Activated CD4-positive, alpha-beta T cell treated with anti-CD3 and anti-CD28 coated beads for 48 hours (primary cell): Measurements from ENCODE around the gene DNASE1.
"Not testable (repeated sequence)": the region's sequence is repeated elsewhere in the genome, so short reads cannot be mapped to it uniquely, and the experiment has no call there.

Experiments used
- DNase-seq: peaks from one replicate; pipeline ENCODE4 v3.0.0-alpha.2; 2020

The DNASE1 gene

DNA sequence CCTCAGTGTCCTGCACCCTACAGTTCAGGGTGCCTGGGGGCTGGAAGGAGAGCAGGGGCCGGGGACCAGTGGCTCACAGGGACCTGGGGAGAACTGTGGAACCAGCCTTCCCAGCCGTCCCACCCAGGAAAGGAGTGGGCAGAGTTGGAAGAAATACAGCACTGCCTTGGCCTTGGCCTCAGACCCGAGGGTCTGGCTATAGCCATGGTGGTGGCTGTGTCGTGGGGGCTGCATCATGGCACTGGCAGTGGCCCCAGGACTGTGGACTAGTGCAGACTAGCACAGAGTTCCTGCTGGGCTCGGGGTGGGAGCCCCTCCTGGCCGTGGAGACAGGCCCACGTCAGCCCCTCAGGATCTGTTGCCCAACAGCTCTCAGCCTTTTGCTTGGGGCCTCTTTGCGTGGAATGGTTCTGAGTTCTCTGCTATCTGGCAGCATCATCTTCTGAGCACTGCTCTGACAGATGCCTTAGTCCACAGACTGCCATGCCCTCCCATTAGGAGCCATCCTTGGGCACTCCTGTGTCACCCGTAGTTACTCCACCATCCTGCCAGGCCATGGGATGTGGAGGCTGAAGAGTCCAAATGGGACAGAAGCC, 12.6 kb upstream of the DNASE1 start:
- no peak for DNase-seq

DNA sequence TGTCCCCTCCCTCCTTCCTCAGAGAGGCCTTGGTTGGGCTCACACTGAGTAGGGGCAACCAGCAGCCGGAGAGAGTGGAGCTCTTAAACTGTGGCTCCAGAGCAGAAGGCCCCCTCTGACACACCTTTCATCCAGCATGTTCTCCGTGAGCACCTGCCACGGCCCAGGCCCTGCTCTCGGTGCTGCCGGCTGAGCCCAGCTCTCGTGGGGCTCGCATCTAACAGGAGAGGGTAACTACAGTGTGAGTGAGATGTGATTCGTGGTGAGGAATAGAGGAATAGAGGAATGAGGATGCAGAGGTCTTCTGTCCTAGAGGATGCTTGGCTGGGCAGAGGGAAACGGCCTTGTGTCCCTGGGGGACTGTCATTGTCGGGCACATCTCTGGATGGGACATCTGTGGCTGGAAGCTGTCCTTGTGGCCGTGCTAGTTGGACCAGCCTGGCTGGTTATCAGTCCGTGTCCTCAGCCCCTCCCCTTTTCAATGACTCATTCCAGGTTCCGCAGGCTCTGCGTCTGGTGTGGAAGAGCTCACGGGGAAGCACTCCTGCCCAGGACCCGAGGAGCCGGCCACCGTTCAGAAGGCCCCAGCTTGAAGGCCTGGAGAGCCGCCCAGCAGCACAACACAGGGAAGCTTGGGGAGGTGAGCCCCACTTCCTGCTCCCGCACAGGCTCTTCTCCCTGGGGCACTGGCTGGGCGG, 11.9 kb upstream of the DNASE1 start:
- no peak for DNase-seq

DNA sequence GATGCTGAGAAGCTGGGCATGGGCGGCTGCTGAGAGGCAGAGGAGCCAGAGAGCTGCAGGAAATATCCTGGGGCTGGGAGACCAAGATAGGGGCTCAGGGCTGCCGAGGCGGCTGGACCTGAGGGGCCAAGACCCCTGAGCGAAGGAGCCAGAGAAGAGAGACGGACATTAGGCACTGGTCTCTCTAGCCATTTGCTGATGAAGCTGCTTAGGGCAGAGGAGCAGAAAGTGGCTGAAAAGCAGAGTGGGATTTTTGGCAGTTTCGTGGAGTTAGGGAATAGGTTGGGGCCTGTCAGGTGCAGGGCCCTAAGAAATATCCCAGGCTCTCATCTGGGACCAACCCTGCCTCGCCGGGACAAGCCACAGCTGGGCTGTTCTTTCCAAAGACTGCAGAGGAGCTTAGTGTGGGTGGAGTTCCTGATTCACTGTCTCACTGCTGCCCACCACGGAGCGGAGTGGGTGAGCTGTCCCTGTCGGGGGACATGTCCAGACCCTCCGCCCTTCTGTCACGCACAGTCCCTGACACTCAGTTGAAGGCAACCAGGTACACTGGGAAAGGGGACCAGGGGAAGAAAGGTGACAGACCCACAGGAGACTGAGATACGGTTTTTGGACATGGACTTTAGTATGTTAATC, 11.3 kb upstream of the DNASE1 start:
- no peak for DNase-seq

DNA sequence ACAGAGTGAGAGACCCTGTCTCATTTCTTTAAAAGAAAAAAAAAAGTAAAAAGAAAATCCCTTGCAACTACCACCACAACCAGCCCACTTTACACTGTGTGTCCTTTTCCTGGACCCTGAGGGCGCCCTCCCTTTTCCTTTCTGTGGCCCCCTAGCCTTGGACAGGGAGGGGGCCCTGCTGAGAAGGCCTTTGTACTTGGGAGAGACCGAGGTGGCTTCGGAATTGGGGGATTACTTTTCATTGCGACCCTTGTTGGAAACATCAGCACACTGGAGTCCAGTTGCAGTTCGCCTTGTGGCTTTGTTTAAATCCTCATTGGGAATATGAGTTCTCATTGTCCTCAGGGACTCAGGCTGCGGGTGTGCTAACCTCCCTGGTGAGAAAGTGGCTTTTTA, 9.4 kb upstream of the DNASE1 start:
- no peak for DNase-seq

DNA sequence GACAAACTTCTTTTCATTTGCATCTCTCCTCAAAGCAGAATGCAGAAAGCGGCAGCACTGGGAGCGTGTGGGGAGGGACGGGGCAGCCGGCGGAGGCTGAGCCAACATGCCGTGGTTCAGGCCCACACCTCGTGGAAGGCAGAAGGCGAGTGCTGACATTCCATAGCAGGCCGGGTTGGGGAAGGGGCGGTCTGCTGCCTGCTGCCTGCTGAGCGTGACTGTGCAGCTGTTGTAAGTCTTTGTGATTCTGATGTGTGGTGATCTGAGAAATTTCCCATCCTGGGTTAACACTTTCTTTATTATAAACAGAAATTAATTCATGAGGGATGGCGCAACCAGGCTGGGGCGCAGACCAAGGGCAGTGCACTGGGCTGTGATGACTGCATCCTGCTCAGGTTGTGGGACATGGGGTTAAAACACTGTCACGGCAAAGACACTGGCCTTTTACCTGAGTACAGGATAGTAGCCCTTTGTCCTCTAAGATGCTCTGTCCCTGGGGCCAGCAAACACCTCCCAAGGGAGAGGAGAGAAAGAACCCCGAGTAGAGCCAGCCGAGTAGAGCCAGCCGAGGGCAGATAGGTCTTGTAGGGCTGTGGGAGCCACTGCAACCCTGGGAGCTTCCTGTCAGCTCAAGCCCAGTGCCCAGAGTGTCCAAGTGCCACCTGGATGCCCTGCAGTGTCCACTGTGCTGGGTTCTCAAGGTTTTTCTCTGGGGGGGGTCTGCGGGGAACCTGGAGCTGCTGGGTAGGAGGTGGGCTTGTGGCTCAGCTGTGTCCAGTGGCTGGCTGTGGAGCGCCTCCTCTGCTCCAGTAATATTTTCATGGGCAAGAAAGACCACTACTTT, 8.8 kb upstream of the DNASE1 start:
- DNase-seq: no peak

DNA sequence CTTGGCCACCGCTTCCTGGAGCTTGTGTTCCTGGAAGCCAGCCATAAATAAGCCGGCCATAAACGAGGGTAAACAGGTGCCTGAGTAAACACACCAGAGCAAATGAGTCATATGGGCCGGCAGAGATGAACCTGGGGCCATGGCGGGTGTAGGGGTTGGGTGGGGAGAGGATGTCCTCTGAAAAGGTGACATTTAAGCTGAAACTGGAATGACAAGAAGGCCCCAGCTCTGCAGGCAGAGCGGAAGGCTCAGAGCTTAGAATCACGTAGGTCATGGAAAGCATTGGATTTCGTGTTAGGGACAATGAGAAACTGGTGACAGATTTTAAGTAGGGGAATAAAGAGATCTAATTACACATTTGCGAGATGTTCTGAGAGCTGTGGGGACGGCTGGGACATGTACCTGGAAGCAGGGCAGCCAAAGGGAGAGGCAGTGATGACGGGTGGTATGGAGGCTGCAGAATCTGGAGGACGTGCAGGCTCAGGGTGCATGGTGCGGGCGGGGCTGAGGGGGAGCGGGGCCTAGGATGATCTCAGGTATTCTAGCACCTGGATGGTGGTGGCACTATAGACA, 8.1 kb upstream of the DNASE1 start:
- DNase-seq: no peak

DNA sequence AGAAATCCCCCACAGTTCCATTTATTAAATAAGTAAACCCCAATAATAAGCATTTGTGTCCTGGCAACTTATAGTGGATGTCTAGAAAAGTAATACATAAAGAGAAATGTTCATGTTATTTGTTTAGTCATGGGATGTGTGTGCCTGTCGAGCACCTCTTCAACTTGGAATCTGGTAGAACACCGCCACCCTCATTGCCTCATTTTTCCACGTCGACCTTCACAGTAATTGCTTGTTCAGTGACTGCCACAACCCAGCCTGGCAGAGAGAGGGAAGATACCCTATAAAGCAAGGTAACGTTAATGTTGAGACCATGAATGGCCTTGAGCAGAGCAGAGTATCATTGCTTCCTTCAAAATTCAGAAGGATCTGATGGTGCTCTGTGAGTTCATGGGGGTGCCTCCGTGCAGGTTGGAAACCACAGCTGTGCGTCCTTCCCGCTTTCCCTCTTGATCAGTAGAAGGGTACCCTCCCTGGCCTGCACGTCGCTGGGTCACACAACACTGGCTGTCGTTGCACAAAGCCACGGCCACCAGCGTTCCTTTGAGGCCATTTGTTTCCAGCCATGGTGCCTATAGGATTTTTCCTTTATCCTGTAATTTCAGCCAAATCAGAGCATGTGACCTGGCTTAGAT, 3.7 kb upstream of the DNASE1 start:
- DNase-seq: no peak

DNA sequence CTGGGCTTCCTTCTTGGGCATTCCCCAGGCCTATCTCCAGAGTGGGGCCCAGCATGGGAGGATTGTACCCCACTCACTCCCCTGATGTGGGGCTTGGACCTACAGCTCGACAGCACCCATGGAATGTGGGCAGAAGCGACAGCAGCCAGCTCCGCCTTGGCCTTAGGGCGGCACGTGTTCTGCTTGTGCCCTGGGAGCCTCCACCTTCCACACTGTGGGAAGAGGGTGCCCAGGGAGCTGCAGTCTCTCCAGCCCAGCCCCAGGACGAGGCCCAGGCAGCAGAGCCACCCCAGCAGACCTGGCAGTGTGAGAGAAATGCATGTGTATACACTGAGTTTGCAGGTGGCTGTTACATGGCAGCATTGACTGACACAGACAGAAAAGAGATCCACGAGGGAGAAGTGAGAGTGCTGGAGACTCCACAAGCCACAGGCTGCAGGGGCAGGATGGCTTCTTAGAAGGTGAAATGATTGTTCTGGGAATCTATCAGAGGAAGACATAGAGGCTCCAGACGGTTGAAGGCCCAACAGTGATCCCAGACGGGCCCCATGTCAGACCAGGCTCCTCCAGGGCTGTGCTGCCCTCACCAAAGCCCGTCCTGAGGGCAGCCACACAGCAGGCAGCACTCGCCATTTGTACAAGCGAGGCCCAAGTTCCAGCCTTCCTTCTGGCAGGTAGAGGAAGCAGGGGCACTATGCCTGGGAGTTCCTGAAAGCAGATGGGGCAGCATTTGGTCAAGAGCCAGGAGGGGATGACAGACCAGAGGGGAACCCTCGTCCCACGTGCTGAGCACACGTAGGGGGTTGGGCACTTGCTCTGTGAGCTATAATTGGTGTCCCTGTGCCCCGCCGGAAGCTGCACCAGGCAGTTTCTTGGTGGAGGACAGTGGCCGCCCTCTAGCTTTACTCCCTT, 2.8 kb upstream of the DNASE1 start:
- DNase-seq: no peak

DNA sequence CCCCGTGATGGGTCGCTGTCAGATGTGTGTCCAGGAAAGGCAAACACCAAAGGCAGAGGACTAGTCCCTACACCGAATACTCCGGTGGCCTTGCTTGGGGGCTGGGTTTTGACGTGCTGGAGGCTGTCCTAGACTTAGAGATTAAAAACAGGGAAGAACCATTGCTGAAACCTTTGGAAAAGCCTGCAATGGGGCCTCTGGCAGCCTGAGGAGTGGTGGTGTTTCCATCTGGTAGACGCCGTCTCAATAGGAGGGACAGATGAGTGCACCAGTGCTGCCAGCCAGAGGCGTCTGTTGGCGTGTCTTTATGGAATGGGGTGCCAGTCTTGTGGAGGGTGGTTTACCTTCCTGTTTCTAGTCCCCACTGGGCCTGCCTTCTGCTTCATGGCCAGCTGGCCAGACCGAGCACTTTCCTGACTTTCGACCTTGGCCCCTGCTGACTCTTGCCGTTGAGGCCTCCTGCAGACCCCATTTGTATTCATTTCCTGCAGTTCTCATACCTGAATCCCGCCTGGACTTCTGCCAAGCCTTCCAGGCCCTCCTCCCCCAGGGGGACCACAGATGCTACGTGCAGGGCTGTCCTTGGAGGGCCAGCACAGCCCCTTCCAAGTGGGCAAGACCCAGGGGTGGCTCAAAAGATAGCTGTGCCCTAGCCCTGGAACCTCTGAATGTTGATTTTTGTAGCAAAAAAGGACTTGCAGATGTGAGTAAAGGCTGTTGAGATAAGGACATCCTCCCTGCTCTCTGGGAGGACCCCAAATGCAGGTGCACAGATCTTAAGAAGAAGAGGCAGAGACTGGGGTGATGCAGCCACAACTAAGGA, 1.9 kb upstream of the DNASE1 start:
- DNase-seq: no peak

DNA sequence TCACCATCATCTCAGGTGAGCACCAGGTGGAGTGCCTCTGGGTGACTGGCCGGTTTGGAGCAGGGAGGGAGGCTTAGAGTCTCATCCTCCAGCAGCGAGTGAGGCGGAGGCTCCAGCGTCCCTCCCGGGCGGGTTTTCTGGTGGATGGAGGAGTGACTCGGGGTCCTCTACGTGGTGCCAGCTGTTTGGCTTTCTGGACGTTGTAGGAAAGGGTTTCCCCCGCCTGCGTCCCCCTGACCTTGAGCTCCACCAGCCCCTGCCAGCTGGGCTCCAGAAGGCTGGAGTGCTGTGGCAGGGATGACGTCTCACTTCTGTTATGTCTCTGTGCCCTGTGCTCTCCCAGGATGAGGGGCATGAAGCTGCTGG, 522 bp downstream of the DNASE1 start:
- DNase-seq: no peak

DNA sequence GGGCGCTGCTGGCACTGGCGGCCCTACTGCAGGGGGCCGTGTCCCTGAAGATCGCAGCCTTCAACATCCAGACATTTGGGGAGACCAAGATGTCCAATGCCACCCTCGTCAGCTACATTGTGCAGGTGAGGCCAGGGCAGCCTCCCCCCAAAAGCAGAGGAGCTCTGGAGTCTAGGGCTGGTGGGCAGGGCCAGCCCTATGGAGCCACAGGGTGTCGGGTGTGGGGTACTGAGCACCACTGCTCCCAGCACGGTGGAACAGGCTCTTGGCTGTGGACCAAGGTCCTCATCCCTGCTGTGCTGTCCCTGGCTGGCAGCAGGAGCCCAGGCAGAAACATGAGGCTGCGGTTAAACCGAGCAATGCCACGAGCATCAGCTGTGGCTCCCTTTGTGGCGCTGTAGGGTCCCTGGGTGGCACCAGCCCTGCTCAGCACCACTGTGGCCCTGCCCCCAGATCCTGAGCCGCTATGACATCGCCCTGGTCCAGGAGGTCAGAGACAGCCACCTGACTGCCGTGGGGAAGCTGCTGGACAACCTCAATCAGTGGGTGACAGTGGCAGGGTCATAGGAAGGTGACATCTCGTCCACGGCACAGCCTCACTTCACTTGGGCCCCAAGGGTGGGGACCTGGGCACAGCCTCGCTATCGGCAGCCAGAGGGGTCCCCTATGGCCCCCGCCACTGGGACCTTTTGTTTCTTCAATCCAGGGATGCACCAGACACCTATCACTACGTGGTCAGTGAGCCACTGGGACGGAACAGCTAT, 1.1 kb downstream of the DNASE1 start:
- DNase-seq: no peak

DNA sequence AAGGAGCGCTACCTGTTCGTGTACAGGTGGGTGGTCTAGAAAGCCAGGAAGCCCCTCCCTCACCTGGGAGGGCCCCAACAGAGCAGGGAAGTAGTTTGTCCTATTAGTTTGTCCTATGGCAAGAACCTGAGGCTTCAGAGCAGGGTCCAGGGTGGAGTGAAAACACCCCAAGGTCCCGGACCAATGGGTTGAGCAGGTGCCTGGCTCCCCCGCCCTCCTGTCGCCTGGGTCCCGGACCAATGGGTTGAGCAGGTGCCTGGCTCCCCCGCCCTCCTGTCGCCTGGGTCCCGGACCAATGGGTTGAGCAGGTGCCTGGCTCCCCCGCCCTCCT, 1.6 kb downstream of the DNASE1 start:
- not testable (repeated sequence) for DNase-seq

DNA sequence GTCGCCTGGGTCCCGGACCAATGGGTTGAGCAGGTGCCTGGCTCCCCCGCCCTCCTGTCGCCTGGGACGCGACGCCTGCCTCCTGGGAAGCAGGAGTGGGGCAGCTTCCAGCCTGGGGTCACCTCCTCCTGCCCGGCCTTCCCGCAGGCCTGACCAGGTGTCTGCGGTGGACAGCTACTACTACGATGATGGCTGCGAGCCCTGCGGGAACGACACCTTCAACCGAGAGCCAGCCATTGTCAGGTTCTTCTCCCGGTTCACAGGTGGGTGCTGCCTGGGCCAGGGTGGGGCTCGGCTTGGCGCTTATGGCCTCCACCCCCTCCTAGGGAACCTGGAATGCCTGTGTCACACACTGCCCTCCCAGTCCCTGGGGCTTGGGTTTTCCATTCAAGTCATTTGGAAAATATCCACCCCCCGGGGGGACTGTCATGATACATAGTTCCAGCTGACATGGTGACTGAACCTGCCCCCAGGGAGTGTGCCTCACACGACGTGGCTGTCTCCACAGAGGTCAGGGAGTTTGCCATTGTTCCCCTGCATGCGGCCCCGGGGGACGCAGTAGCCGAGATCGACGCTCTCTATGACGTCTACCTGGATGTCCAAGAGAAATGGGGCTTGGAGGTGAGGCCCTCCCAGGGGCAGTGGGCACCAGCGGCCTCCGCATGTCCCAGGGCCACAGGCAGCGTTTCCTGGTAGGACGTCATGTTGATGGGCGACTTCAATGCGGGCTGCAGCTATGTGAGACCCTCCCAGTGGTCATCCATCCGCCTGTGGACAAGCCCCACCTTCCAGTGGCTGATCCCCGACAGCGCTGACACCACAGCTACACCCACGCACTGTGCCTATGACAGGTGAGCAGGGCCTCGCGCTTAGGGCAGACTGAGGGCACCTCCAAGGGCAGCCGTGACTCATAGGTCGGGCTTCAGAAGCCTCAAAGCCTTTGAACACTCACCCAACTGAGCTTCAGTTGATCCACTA, 2.3 kb downstream of the DNASE1 start:
- DNase-seq: peak; percentile 72

DNA sequence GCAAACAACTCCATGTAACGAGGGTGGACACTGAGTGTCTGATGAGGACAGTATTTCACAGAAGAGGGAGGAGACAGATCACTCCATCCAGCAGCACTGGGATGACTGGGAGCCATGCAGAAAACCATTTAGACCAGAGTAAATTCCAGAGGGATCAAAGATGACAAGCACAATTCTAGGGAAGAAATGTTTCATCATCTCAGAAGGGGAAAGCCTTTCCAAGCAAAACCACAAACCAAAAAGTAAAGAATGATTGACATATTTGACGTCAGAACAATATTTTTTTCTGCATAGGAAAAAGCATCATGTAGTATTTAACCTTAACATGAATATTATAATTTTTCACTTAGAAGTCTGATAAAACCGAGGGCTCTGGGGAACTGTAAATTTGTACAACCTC, 4.8 kb downstream of the DNASE1 start:
- DNase-seq: no peak

DNA sequence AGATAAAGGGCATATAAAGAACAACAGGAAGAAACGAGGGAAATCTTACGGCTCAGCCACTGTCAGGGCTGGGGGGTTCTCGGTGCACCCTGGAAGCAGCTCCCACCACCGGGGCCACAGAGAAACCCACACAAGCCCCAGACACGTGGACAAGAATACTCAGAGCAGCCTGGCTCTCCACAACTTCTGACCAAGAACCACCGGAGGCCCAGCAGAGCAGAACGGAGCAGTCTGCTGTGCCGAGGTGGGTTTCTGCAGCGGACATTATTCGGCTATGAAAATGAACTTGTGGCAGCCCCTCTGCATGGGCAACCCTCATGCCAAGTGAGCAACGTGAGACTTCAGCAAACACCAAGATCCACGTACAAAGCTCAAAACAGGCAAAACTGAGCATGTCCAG, 6.8 kb downstream of the DNASE1 start:
- DNase-seq: no peak

DNA sequence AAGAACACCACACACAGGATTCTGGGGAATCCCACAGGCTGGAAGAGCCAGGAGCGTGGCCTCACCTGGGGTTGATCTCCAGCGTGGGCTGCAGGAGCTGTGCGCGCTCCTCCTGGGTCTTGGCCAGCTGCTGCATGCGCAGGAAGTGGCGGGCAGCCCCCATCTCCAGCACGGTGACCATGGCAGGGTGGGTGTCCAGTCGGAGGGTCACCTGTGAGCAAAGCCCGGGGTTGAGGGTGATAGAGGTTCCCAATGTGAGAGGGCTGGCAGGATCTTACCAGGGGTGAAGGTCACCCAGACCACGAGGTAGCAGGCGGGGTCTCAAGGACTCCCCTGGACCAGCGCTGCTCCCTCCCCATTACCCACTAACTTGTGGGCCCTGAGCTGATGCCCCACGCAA, 7.4 kb downstream of the DNASE1 start:
- no peak for DNase-seq

DNA sequence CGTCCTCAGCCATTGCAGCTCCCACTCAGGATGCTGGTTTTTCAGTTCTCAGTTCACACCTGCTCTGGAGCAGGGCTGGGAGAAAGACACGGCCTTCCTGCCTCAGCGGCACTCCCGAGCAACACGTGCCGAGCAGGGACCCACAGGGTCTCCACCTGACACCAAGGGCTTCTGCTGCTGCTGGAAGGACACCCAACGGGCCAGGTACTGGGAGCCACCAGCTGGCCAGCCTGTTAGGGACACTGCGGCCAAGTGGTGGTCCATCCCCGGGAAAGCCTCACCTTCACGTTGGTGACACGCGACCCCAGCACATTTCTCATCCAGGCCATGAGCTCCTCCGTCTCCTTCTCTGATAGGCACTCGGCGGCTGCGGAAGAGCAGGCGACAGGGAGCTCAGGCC, 8.1 kb downstream of the DNASE1 start:
- DNase-seq: no peak

DNA sequence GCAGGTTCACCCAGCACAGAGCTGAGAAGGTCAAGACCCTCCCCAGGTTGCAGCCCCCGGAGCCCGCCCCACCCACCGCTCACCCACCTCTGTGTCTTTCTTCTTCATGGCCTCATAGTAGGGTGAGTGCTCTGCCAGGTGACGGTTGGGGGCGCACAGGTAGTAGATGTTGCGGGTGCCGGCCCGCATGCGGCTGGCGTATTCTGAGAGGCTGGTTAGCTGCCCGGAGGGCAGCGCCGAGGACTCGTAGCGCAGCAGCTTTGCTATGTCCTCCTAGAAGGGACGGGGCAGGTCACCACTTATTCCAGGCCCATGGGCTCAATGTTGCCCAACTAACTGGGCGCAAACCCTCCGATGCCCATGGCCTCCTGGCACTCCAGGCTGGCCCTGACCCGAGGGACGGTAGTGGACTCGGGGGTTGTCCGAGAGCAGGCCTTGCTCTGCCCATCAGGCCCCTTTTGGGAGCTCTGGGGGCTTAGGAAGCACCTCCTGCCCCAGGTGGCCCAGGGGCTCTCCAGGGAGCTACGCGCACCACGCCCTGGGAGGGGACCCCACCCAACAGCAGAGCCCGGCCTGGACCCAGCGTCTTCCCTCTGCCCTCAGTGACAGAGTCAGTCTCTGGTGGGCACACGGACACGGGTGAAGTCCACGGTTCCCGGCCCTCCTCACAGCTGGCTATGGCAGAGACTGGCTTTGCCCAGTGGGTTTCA, 9.9 kb downstream of the DNASE1 start:
- no peak for DNase-seq
